ENCODE results near the gene GDI2.

The GDI2 gene

GRCh38 chr10:5813341-5814109, at the start of gene GDI2:
GDI2 (minus strand) TSS chr10:5813434; CDS start chr10:5813258, 176 bp downstream.
- CTCF ChIA-PET, result interaction anchor here (0.9 to 1.7 kb wide), 7 partner anchors 9 to 273 kb away, joined by 3 to 5 read pairs (median 3); no protein-coding TSS in a partner anchor
- peak; percentile 98 for DNase-seq (ENCODE audit: extremely low spot score)
- no peak for TF ChIP-seq CTCF (IDR thresholded peaks at IDR 0.05; ENCODE audit: control extremely low read depth, extremely low read depth, low read depth, missing control alignments)
- POLR2A ChIA-PET, result interaction anchor here (0.5 to 1.8 kb wide), 10 partner anchors 9 to 371 kb away, joined by 3 to 12 read pairs (median 4); no protein-coding TSS in a partner anchor

GRCh38 chr10:5862360-5862961, 49.2 kb upstream of the GDI2 start:
- no peak for TF ChIP-seq CTCF (IDR thresholded peaks at IDR 0.05; ENCODE audit: control extremely low read depth, extremely low read depth, low read depth, missing control alignments)
- ChIA-PET CTCF (interaction anchor here (1.0 to 4.2 kb wide), 12 partner anchors 10 to 232 kb away, joined by 3 to 35 read pairs (median 4); no protein-coding TSS in a partner anchor), POLR2A (interaction anchor here (0.9 to 2.0 kb wide), 6 partner anchors 9 to 49 kb away, joined by 3 to 12 read pairs (median 5); partner anchors contain the start of genes ANKRD16, FBH1 and GDI2)

GRCh38 chr10:5860066-5860465, 46.8 kb upstream of the GDI2 start:
- POLR2A ChIA-PET, result no interaction called here
- no peak for TF ChIP-seq CTCF (IDR thresholded peaks at IDR 0.05; ENCODE audit: control extremely low read depth, extremely low read depth, low read depth, missing control alignments)
- CTCF ChIA-PET, result interaction anchor here (0.8 to 5.1 kb wide), 4 partner anchors 13 to 541 kb away, joined by 3 to 27 read pairs (median 14); no protein-coding TSS in a partner anchor
- no peak for DNase-seq (ENCODE audit: extremely low spot score)

More at GRCh38 chr10:5862360-5862961, 49.2 kb upstream of the GDI2 start:
- peak; percentile 86 for DNase-seq (ENCODE audit: extremely low spot score)

- CTCF ChIA-PET, result interaction anchor here (1.0 to 5.1 kb wide), 6 partner anchors 15 to 66 kb away, joined by 3 to 27 read pairs (median 4); partner anchors contain the start of genes ANKRD16 and FBH1
These were observed 45.6 kb upstream of the GDI2 start for GRCh38 chr10:5858811-5859210.

GRCh38 chr10:5856701-5857004, 43.4 kb upstream of the GDI2 start:
- no peak for TF ChIP-seq CTCF (IDR thresholded peaks at IDR 0.05; ENCODE audit: control extremely low read depth, extremely low read depth, low read depth, missing control alignments)
- CTCF ChIA-PET, result interaction anchor here (0.6 to 5.1 kb wide), 3 partner anchors 10 to 17 kb away, joined by 3 to 27 read pairs (median 3); no protein-coding TSS in a partner anchor
- POLR2A ChIA-PET, result no interaction called here
- DNase-seq (ENCODE audit: extremely low spot score), result no peak

More at GRCh38 chr10:5858811-5859210, 45.6 kb upstream of the GDI2 start:
- no peak for DNase-seq (ENCODE audit: extremely low spot score)
- POLR2A ChIA-PET, result no interaction called here
- no peak for TF ChIP-seq CTCF (IDR thresholded peaks at IDR 0.05; ENCODE audit: control extremely low read depth, extremely low read depth, low read depth, missing control alignments)

GRCh38 chr10:5855979-5856700, 42.9 kb upstream of the GDI2 start:
- POLR2A ChIA-PET, result interaction anchor here (1.1 kb wide), 1 partner anchor 12 kb away, joined by 3 read pairs; no protein-coding TSS in a partner anchor
- CTCF ChIA-PET, result interaction anchor here (0.6 to 5.1 kb wide), 4 partner anchors 10 to 41 kb away, joined by 3 to 27 read pairs (median 3); no protein-coding TSS in a partner anchor
- TF ChIP-seq CTCF (IDR thresholded peaks at IDR 0.05; ENCODE audit: control extremely low read depth, extremely low read depth, low read depth, missing control alignments), result no peak
- DNase-seq (ENCODE audit: extremely low spot score), result no peak
